ENCODE results near the gene LRRC8C.

LRRC8C gene

GRCh38 chr1:89596698-89597097 lies 36.2 kb upstream of the LRRC8C start:
- no peak overlapping the region for H3K4me3 ChIP-seq (IDR thresholded peaks at IDR 0.05; ENCODE audit: insufficient read depth, low read depth, low read length)
- TF ChIP-seq CTCF (conservative IDR thresholded peaks at IDR 0.05; ENCODE audit: low read depth, low read length) = no peak

GRCh38 chr1:89598450-89599331 lies 34.2 kb upstream of the LRRC8C start:
- H3K27ac ChIP-seq = no peak overlapping the region
- H4K20me1 ChIP-seq (ENCODE audit: insufficient read depth) = no peaks in the 10 kb centered on the region
- no peaks in the 10 kb centered on the region for H3K4me1 ChIP-seq (ENCODE audit: low read depth, poor library complexity, severe bottlenecking)
- H3K4me2 ChIP-seq = no peak overlapping the region
- no peaks in the 10 kb centered on the region for H3K36me3 ChIP-seq (ENCODE audit: insufficient read depth)
- no peak overlapping the region for H3K9ac ChIP-seq
- no peak overlapping the region for H2AFZ ChIP-seq (ENCODE audit: low read depth)
- peak; percentile 64 for TF ChIP-seq CTCF (conservative IDR thresholded peaks at IDR 0.05; ENCODE audit: low read depth, low read length)
- no peak overlapping the region for H3K4me3 ChIP-seq (IDR thresholded peaks at IDR 0.05; ENCODE audit: insufficient read depth, low read depth, low read length)
- H3K27me3 ChIP-seq (ENCODE audit: insufficient read depth, low read depth) = no peaks in the 10 kb centered on the region
- no peaks in the 10 kb centered on the region for H3K79me2 ChIP-seq (ENCODE audit: insufficient read depth, low read depth)

More at GRCh38 chr1:89596698-89597097, 36.2 kb upstream of the LRRC8C start:
- H3K27me3 ChIP-seq (ENCODE audit: insufficient read depth, low read depth) = no peaks in the 10 kb centered on the region
- no peaks in the 10 kb centered on the region for H3K79me2 ChIP-seq (ENCODE audit: insufficient read depth, low read depth)
- H3K4me2 ChIP-seq = no peak overlapping the region
- H3K4me1 ChIP-seq (ENCODE audit: low read depth, poor library complexity, severe bottlenecking) = no peaks in the 10 kb centered on the region
- no peaks in the 10 kb centered on the region for H4K20me1 ChIP-seq (ENCODE audit: insufficient read depth)
- H3K9ac ChIP-seq = no peak overlapping the region
- no peaks in the 10 kb centered on the region for H3K36me3 ChIP-seq (ENCODE audit: insufficient read depth)
- H3K27ac ChIP-seq = no peak overlapping the region
- no peak overlapping the region for H2AFZ ChIP-seq (ENCODE audit: low read depth)

GRCh38 chr1:89599332-89599630 lies 33.6 kb upstream of the LRRC8C start:
- Histone ChIP-seq H3K27ac (no peak overlapping the region), H3K4me1 (ENCODE audit: low read depth, poor library complexity, severe bottlenecking) (no peaks in the 10 kb centered on the region), H4K20me1 (ENCODE audit: insufficient read depth) (no peaks in the 10 kb centered on the region), H3K4me2 (no peak overlapping the region), H3K27me3 (ENCODE audit: insufficient read depth, low read depth) (no peaks in the 10 kb centered on the region), H2AFZ (ENCODE audit: low read depth) (no peak overlapping the region), H3K4me3 (IDR thresholded peaks at IDR 0.05; ENCODE audit: insufficient read depth, low read depth, low read length) (no peak overlapping the region), H3K9ac (no peak overlapping the region), H3K36me3 (ENCODE audit: insufficient read depth) (no peaks in the 10 kb centered on the region), H3K79me2 (ENCODE audit: insufficient read depth, low read depth) (no peaks in the 10 kb centered on the region)
- no peak; the same call in 1 of the 2 replicates for TF ChIP-seq CTCF (conservative IDR thresholded peaks at IDR 0.05; ENCODE audit: low read depth, low read length)

GRCh38 chr1:89600451-89601224 lies 32.3 kb upstream of the LRRC8C start:
- H2AFZ ChIP-seq (ENCODE audit: low read depth) = no peak overlapping the region

More at GRCh38 chr1:89600451-89601224, 32.3 kb upstream of the LRRC8C start:
- Histone ChIP-seq H3K9ac (no peak overlapping the region), H3K4me3 (IDR thresholded peaks at IDR 0.05; ENCODE audit: insufficient read depth, low read depth, low read length) (no peak overlapping the region), H3K4me1 (ENCODE audit: low read depth, poor library complexity, severe bottlenecking) (no peaks in the 10 kb centered on the region), H4K20me1 (ENCODE audit: insufficient read depth) (no peaks in the 10 kb centered on the region), H3K79me2 (ENCODE audit: insufficient read depth, low read depth) (no peaks in the 10 kb centered on the region), H3K27ac (no peak overlapping the region), H3K4me2 (no peak overlapping the region), H3K36me3 (ENCODE audit: insufficient read depth) (no peaks in the 10 kb centered on the region), H3K27me3 (ENCODE audit: insufficient read depth, low read depth) (no peaks in the 10 kb centered on the region)
- no peak for TF ChIP-seq CTCF (conservative IDR thresholded peaks at IDR 0.05; ENCODE audit: low read depth, low read length)

Data from KMS-11 (cell line).